ENCODE data around the gene SLC39A11.
"Not testable (repeated sequence)": the region's sequence is repeated elsewhere in the genome, so short reads cannot be mapped to it uniquely, and the experiment has no call there.

Gene SLC39A11

GRCh38 chr17:73007407-73007806 lies 85.1 kb downstream of the SLC39A11 start:
- DNase-seq (no peak), ATAC-seq (no peak)

GRCh38 chr17:73005360-73005759 lies 87.1 kb downstream of the SLC39A11 start:
- ATAC-seq (no peak), DNase-seq (no peak)

- ATAC-seq (no peak), DNase-seq (no peak)
Observed at GRCh38 chr17:73003487-73003886, 89.0 kb downstream of the SLC39A11 start.

- ATAC-seq = no peak
- no peak for DNase-seq
Observed at GRCh38 chr17:73000832-73001231, 91.7 kb downstream of the SLC39A11 start.

GRCh38 chr17:72999474-72999873 lies 93.0 kb downstream of the SLC39A11 start:
- not testable (repeated sequence) for DNase-seq, ATAC-seq

- ATAC-seq (no peak), DNase-seq (no peak)
Observed at GRCh38 chr17:72998343-72998742, 94.1 kb downstream of the SLC39A11 start.

GRCh38 chr17:72997559-72997958 lies 94.9 kb downstream of the SLC39A11 start:
- ATAC-seq (no peak), DNase-seq (no peak)

GRCh38 chr17:72996791-72997190 lies 95.7 kb downstream of the SLC39A11 start:
- ATAC-seq = no peak

GRCh38 chr17:72995008-72995656 lies 97.4 kb downstream of the SLC39A11 start:
- ATAC-seq = no peak

More at GRCh38 chr17:72996791-72997190, 95.7 kb downstream of the SLC39A11 start:
- no peak for DNase-seq

GRCh38 chr17:72992783-72993467 lies 99.6 kb downstream of the SLC39A11 start:
- ATAC-seq (peak; percentile 81), DNase-seq (peak; percentile 28)

More at GRCh38 chr17:72995008-72995656, 97.4 kb downstream of the SLC39A11 start:
- no peak for DNase-seq

GRCh38 chr17:72991651-72992050 lies 100.8 kb downstream of the SLC39A11 start:
- DNase-seq = no peak
- no peak for ATAC-seq

- no peak for ATAC-seq
- DNase-seq = no peak
Observed at GRCh38 chr17:72989074-72989610, 103.3 kb downstream of the SLC39A11 start.

- no peak for DNase-seq
Observed at GRCh38 chr17:72988451-72988850, 104.0 kb downstream of the SLC39A11 start.

GRCh38 chr17:72987166-72987565 lies 105.3 kb downstream of the SLC39A11 start:
- DNase-seq (no peak), ATAC-seq (no peak)

More at GRCh38 chr17:72988451-72988850, 104.0 kb downstream of the SLC39A11 start:
- no peak for ATAC-seq

- peak; percentile 61 for DNase-seq
- peak; percentile 65 for ATAC-seq
Observed at GRCh38 chr17:72985882-72986720, 106.4 kb downstream of the SLC39A11 start.

GRCh38 chr17:72984926-72985325 lies 107.6 kb downstream of the SLC39A11 start:
- DNase-seq (no peak), ATAC-seq (no peak)

- ATAC-seq (no peak), DNase-seq (no peak)
Observed at GRCh38 chr17:72984145-72984925, 108.2 kb downstream of the SLC39A11 start.

GRCh38 chr17:72982680-72983079 lies 109.8 kb downstream of the SLC39A11 start:
- no peak for ATAC-seq
- DNase-seq = no peak

GRCh38 chr17:72978593-72979218 lies 113.8 kb downstream of the SLC39A11 start:
- ATAC-seq = no peak
- no peak for DNase-seq

GRCh38 chr17:72977771-72978417 lies 114.6 kb downstream of the SLC39A11 start:
- no peak for ATAC-seq
- no peak for DNase-seq
